Rectal smooth muscle tissue (tissue), 1 donor: ENCODE data around the gene PARD3B.
"Not testable (repeated sequence)": the region's sequence is repeated elsewhere in the genome, so short reads cannot be mapped to it uniquely, and the experiment has no call there.

Experiments used
- H3K27ac ChIP-seq: one replicate; pipeline ENCODE4 v1.7.0; 2013; ENCODE audit warnings: low read depth, low read length, inconsistent platforms
- H3K27me3 ChIP-seq: one replicate; pipeline ENCODE4 v1.7.0; 2013; ENCODE audit warnings: low read length; ENCODE audit not compliant: control insufficient read depth, insufficient read depth
- H3K36me3 ChIP-seq: one replicate; pipeline ENCODE4 v1.7.0; 2013; ENCODE audit warnings: low read length; ENCODE audit not compliant: control insufficient read depth, insufficient read depth
- H3K4me1 ChIP-seq: one replicate; pipeline ENCODE4 v1.7.0; 2013; ENCODE audit warnings: low read length; ENCODE audit not compliant: control insufficient read depth, insufficient read depth
- H3K4me3 ChIP-seq: one replicate; pipeline ENCODE4 v1.7.0; 2013; ENCODE audit warnings: low read length
- H3K9ac ChIP-seq: one replicate; pipeline ENCODE4 v1.7.0; 2013; ENCODE audit warnings: low read length

The PARD3B gene

GRCh38 chr2:205475416-205475768 is 930.1 kb downstream of the PARD3B start:
- Histone ChIP-seq H3K9ac (no peak overlapping the region), H3K36me3 (no peaks in the 10 kb centered on the region), H3K4me3 (no peak overlapping the region), H3K27ac (no peak overlapping the region), H3K27me3 (no peaks in the 10 kb centered on the region), H3K4me1 (peaks cover 8% of the 10 kb centered on the region)

DNA sequence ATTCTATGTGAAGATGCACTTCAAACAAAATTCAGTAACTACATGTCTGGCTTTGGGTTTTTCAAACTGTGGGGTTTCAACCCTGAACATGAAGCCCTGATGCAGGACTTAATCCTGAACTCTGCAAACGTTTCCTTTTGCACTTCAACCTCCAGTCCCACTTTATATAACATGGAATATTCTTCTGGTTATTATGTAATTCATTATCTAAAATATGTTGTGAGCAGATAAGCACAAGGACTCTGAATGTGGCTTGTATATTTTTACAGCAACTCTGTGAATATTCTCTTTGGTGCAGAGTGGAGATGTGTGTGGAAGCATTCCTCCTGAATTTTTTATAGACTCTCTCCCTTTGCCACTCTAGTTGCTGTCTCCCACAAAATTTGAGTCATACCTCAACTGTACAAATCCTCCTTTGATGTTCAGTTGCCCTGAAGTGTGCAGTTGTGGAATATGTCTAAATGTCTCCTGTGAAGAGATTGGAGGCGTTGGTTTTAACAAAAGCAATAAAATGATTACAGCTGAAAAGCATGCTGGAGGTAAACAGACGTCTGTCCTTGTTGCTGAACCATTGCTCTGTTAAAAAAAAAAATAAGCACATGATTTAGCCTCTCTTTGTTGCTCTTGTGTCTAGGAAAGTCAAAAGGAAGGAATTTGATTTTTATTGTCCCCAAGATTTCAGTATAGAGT is 931.9 kb downstream of the PARD3B start:
- H3K27ac ChIP-seq = no peak overlapping the region
- no peaks in the 10 kb centered on the region for H3K36me3 ChIP-seq
- peaks cover 8% of the 10 kb centered on the region for H3K4me1 ChIP-seq
- H3K27me3 ChIP-seq = no peaks in the 10 kb centered on the region
- no peak overlapping the region for H3K4me3 ChIP-seq
- H3K9ac ChIP-seq = no peak overlapping the region

GRCh38 chr2:205481861-205482260 is 936.6 kb downstream of the PARD3B start:
- no peaks in the 10 kb centered on the region for H3K27me3 ChIP-seq
- H3K4me1 ChIP-seq = peaks cover 7% of the 10 kb centered on the region
- H3K27ac ChIP-seq = no peak overlapping the region
- H3K9ac ChIP-seq = no peak overlapping the region
- H3K36me3 ChIP-seq = no peaks in the 10 kb centered on the region
- no peak overlapping the region for H3K4me3 ChIP-seq

GRCh38 chr2:205482399-205483081 is 937.3 kb downstream of the PARD3B start:
- Histone ChIP-seq H3K27ac (no peak overlapping the region), H3K36me3 (no peaks in the 10 kb centered on the region), H3K9ac (no peak overlapping the region), H3K4me1 (peaks cover under 1% of the 10 kb centered on the region), H3K4me3 (no peak overlapping the region), H3K27me3 (no peaks in the 10 kb centered on the region)

DNA sequence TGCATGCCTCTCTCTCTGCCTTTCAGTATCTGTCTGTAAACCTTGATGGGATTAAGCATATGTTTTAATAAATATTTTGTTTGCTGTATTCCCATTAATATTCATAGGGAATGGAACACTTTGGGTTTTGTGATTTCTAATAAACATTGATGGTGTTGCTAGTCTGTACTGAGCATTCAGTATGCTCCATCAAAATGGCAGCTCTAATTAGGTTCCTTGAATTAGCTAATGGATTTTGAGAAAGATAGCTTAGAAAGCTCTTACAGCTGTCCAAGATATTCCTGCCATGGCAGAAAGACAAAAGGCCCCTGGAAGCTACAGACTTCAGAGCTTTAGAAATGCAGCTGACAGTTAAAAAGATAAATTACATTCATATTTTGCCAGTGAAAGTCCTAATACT is 937.8 kb downstream of the PARD3B start:
- Histone ChIP-seq H3K36me3 (no peaks in the 10 kb centered on the region), H3K9ac (no peak overlapping the region), H3K4me3 (no peak overlapping the region), H3K27me3 (no peaks in the 10 kb centered on the region), H3K4me1 (no peaks in the 10 kb centered on the region), H3K27ac (no peak overlapping the region)

- Histone ChIP-seq H3K36me3 (no peaks in the 10 kb centered on the region), H3K27me3 (no peaks in the 10 kb centered on the region), H3K4me3 (no peak overlapping the region), H3K4me1 (no peaks in the 10 kb centered on the region), H3K9ac (no peak overlapping the region), H3K27ac (no peak overlapping the region)
These were observed 938.9 kb downstream of the PARD3B start for GRCh38 chr2:205484215-205484614.

- no peak overlapping the region for H3K9ac ChIP-seq
- H3K4me1 ChIP-seq = no peaks in the 10 kb centered on the region
- H3K36me3 ChIP-seq = no peaks in the 10 kb centered on the region
- no peak overlapping the region for H3K4me3 ChIP-seq
- no peak overlapping the region for H3K27ac ChIP-seq
- H3K27me3 ChIP-seq = no peaks in the 10 kb centered on the region
These were observed 939.5 kb downstream of the PARD3B start for GRCh38 chr2:205484764-205485163.

DNA sequence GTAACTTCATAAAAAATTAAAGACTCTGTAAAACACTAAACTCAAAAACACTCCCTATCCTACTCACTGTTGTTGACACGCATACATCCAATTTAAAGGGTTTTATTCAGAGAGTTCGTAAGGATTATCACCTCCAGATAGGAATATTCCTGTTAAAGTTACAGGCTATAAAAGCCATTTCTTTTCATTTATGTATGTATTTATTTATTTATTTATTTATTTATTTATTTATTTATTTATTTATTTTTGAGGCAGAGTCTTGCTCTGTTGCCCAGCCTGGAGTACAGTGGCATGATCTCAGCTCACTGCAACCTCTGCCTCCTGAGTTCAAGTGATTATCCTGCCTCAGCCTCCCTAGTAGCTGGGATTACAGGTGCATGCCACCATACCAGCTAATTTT is 948.3 kb downstream of the PARD3B start:
- not testable (repeated sequence) for H3K4me3 ChIP-seq, H3K36me3 ChIP-seq, H3K4me1 ChIP-seq, H3K27ac ChIP-seq, H3K27me3 ChIP-seq, H3K9ac ChIP-seq

DNA sequence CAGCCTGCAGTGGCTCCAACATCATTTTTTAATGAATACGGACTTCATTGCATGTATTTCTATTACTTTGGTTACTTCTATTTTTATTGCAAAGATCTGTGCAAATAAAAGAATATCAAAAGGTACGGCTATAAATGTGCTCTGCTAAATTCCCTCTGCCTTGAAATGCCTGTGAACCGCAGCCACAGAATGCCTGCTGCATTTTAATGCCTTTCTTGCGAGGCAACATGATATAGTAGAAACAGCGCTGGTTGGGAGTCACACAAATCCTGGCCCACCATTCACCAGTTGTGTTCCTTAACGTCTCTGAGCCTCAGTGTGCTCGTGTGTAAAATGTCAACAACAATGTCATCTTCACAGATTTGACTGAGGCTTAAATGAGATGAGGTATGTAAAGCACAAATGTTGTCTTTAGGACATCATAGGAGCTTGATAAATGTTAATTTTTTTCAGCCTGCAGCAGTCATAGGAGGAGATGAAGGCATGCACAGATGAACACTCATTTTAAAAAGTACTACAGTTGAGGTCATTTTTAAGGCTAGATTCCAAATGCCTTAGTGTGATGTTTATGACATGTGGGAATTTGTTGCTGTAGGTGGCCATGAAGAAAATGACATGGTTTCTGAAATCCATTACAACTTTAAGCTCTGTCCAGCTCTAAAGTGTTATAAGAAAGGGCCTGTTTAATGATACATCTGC is 949.4 kb downstream of the PARD3B start:
- H3K4me1 ChIP-seq = no peaks in the 10 kb centered on the region
- H3K36me3 ChIP-seq = no peaks in the 10 kb centered on the region
- H3K27ac ChIP-seq = no peak overlapping the region
- H3K4me3 ChIP-seq = no peak overlapping the region
- no peak overlapping the region for H3K9ac ChIP-seq
- no peaks in the 10 kb centered on the region for H3K27me3 ChIP-seq

DNA sequence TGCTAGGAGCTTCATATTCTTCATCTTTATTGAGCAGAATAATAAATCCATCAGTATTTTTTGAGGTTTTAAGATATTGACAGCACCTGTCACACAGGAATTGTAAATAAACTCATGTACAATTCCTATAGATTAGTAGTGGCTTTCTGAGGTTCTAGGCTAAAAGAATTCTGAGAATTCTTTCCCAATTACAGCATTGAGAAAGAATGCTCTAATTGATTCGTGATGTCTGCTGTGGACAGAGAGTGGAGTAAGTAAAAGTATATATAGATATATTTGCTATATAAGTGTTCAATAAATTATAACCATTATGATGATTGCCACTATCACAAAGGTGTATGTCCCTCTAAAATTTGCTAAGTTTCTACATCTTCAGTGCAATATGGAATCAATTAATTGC is 950.5 kb downstream of the PARD3B start:
- Histone ChIP-seq H3K9ac (no peak overlapping the region), H3K36me3 (peaks cover 4% of the 10 kb centered on the region), H3K4me3 (no peak overlapping the region), H3K27me3 (no peaks in the 10 kb centered on the region), H3K27ac (no peak overlapping the region), H3K4me1 (no peaks in the 10 kb centered on the region)

DNA sequence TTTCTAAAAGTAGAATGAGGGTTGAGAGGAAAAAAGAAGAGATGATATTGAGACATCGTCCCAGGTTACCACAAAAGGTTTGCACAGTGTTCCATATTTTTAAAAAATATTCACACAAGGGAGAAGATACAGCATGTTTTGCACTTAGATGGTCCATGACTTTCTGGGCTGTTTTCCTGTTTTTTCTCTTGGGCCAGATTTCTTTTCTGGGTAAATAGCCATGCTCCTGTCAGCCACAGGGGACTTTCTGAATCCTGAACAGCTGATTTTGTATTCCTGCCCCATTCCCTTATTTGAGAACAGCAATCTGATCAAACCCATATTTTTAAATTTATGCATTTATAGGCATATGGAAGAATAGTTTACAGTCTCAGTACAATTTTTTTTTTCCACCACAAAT is 951.1 kb downstream of the PARD3B start:
- Histone ChIP-seq H3K36me3 (peaks cover 4% of the 10 kb centered on the region), H3K4me3 (no peak overlapping the region), H3K4me1 (no peaks in the 10 kb centered on the region), H3K27ac (no peak overlapping the region), H3K27me3 (no peaks in the 10 kb centered on the region), H3K9ac (no peak overlapping the region)

- Histone ChIP-seq H3K9ac (no peak overlapping the region), H3K27ac (no peak overlapping the region)
These were observed 951.5 kb downstream of the PARD3B start for GRCh38 chr2:205496772-205497171.

More at GRCh38 chr2:205496772-205497171, 951.5 kb downstream of the PARD3B start:
- Histone ChIP-seq H3K36me3 (peaks cover 4% of the 10 kb centered on the region), H3K4me1 (no peaks in the 10 kb centered on the region), H3K4me3 (no peak overlapping the region), H3K27me3 (no peaks in the 10 kb centered on the region)
